NCI-H187 treated with DMSO at 0.1 percent for 48 hours (cell line): ENCODE data around the gene LRSAM1.
"Not testable (repeated sequence)": the region's sequence is repeated elsewhere in the genome, so short reads cannot be mapped to it uniquely, and the experiment has no call there.

Source experiments
- DNase-seq: peaks from one replicate; lab custom pipeline; 2025; lab: John Stamatoyannopoulos, UW

The LRSAM1 gene

GRCh38 chr9:127457191-127457878 lies 6.0 kb downstream of the LRSAM1 start:
- no peak for DNase-seq

GRCh38 chr9:127458921-127459320 lies 7.6 kb downstream of the LRSAM1 start:
- no peak for DNase-seq

GRCh38 chr9:127463382-127463781 lies 12.1 kb downstream of the LRSAM1 start:
- no peak for DNase-seq

GRCh38 chr9:127463911-127464310 lies 12.6 kb downstream of the LRSAM1 start:
- DNase-seq: no peak

GRCh38 chr9:127466407-127466917 lies 15.2 kb downstream of the LRSAM1 start:
- DNase-seq: not testable (repeated sequence)

- no peak for DNase-seq
Observed at GRCh38 chr9:127467621-127468020, 16.3 kb downstream of the LRSAM1 start.

GRCh38 chr9:127470662-127471061 lies 19.4 kb downstream of the LRSAM1 start:
- no peak for DNase-seq

- DNase-seq: no peak
Observed at GRCh38 chr9:127473501-127473900, 22.2 kb downstream of the LRSAM1 start.

GRCh38 chr9:127473932-127474331 lies 22.6 kb downstream of the LRSAM1 start:
- no peak for DNase-seq

GRCh38 chr9:127474592-127474991 lies 23.3 kb downstream of the LRSAM1 start:
- DNase-seq: no peak

GRCh38 chr9:127479507-127480081 lies 28.3 kb downstream of the LRSAM1 start:
- DNase-seq: no peak

GRCh38 chr9:127482662-127483061 lies 31.4 kb downstream of the LRSAM1 start:
- no peak for DNase-seq

GRCh38 chr9:127485995-127486394 lies 34.7 kb downstream of the LRSAM1 start:
- no peak for DNase-seq

- DNase-seq: no peak
Observed at GRCh38 chr9:127488946-127489345, 37.6 kb downstream of the LRSAM1 start.

GRCh38 chr9:127489471-127490115 lies 38.3 kb downstream of the LRSAM1 start:
- DNase-seq: no peak

- no peak for DNase-seq
Observed at GRCh38 chr9:127490535-127491230, 39.4 kb downstream of the LRSAM1 start.

GRCh38 chr9:127491516-127491915 lies 40.2 kb downstream of the LRSAM1 start:
- DNase-seq: no peak

- DNase-seq: no peak
Observed at GRCh38 chr9:127492616-127493015, 41.3 kb downstream of the LRSAM1 start.

- no peak for DNase-seq
Observed at GRCh38 chr9:127493592-127494303, 42.4 kb downstream of the LRSAM1 start.

- DNase-seq: no peak
Observed at GRCh38 chr9:127494304-127494702, 43.0 kb downstream of the LRSAM1 start.

GRCh38 chr9:127495884-127496555 lies 44.7 kb downstream of the LRSAM1 start:
- no peak for DNase-seq
